Mucosa of descending colon (tissue), 3 donors: ENCODE results near the gene LMX1A. TPM values are rescaled to one million over a fixed set of nuclear protein-coding genes. Genes with fewer than 3 reads are reported as not detected.

ENCODE experiments used
- ATAC-seq: fragments of 200-7000 bp; cut with Tn5 transposase; one replicate; pipeline ENCODE4 v1.9.1; 2020; ENCODE audit warnings: mild to moderate bottlenecking, moderate library complexity
- DNase-seq, 3 donors: peaks; one replicate each; pipeline ENCODE4 v3.0.0-alpha.2; 2020
- H3K36me3 ChIP-seq: fragments of 200-600 bp; one replicate; pipeline ENCODE4 v1.8.0; 2021; ENCODE audit warnings: low read depth, mild to moderate bottlenecking
- H3K4me1 ChIP-seq: fragments of 200-600 bp; one replicate; pipeline ENCODE4 v1.8.0; 2021; ENCODE audit warnings: low read depth, mild to moderate bottlenecking
- H3K4me3 ChIP-seq: fragments of 200-600 bp; one replicate; pipeline ENCODE4 v1.8.0; 2021; ENCODE audit warnings: mild to moderate bottlenecking
- H3K9me3 ChIP-seq: fragments of 200-600 bp; one replicate; pipeline ENCODE4 v1.8.0; 2021; ENCODE audit warnings: mild to moderate bottlenecking
- intact Hi-C, 2 donors: fragments of 100-400 bp; cut with DNase I in 1 of 2; cut with micrococcal nuclease in 1 of 2; formaldehyde crosslinking; loops; one replicate each; pipeline versions ENCODE4 v1.11.0 to v1.11.1; 2022; cut with DNase I, micrococcal nuclease
- total RNA-seq, 3 donors: library from RNA; stranded (reverse); fragmentation: NEBNext Ultra II Directional in 2 of 3; extraction: Animal tissue kit (Norgen Biotek cat#: 25700) in 2 of 3; gene quantifications; one replicate each; pipeline versions ENCODE4 v1.2.1 to v1.2.4, GENCODE V29; 2021 to 2023
- TF ChIP-seq, protein P1 (sequence below): fragments of 200-600 bp; IDR thresholded peaks from one replicate; pipeline ENCODE4 v1.8.0; 2022; ENCODE audit warnings: antibody characterized with exemption, mild to moderate bottlenecking
- donor health status: DM: no; HTN: no; CAD: no; lungs with moderate emphysema.
- donor health status: DM: no; HTN: no; CAD: no.
- donor health status: DM: no; HTN: yes; CAD: no.

The LMX1A gene
- total RNA-seq, 3 donors from 2014 or later: 0.31 to 0.84 (median 0.38) TPM

- Histone ChIP-seq H3K36me3 (no peaks in the 10 kb centered on the region), H3K4me1 (no peaks in the 10 kb centered on the region), H3K9me3 (no peaks in the 10 kb centered on the region), H3K4me3 (no peak overlapping the region)
- intact Hi-C loops: no loop called here
- ATAC-seq: no peak
- DNase-seq: no peak
- TF ChIP-seq, protein P1, sequence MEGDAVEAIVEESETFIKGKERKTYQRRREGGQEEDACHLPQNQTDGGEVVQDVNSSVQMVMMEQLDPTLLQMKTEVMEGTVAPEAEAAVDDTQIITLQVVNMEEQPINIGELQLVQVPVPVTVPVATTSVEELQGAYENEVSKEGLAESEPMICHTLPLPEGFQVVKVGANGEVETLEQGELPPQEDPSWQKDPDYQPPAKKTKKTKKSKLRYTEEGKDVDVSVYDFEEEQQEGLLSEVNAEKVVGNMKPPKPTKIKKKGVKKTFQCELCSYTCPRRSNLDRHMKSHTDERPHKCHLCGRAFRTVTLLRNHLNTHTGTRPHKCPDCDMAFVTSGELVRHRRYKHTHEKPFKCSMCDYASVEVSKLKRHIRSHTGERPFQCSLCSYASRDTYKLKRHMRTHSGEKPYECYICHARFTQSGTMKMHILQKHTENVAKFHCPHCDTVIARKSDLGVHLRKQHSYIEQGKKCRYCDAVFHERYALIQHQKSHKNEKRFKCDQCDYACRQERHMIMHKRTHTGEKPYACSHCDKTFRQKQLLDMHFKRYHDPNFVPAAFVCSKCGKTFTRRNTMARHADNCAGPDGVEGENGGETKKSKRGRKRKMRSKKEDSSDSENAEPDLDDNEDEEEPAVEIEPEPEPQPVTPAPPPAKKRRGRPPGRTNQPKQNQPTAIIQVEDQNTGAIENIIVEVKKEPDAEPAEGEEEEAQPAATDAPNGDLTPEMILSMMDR: no peak
Observed at GRCh38 chr1:165329104-165329503, 27.4 kb downstream of the LMX1A start.

DNA sequence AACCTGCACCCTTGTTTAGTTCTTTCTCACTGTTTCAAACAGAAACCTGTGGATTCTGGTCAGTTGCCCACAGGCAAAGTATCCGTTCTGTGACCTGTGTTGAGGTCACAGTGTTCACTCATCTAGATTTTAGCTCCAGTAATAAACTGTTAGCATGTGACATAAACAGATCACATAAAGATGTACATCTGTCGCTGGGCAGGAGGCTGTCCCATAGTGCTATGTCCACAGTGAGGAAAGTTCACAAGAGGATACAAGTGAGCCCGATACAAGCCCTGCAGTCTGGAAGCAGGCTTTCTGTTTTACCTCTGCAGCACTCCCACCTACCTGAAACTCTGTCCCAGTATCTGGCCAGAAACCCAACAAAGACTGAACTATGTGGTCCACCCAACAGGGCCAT is 28.4 kb downstream of the LMX1A start:
- intact Hi-C loops: no loop called here
- TF ChIP-seq, protein P1: no peak
- no peaks in the 10 kb centered on the region for H3K9me3 ChIP-seq

DNA sequence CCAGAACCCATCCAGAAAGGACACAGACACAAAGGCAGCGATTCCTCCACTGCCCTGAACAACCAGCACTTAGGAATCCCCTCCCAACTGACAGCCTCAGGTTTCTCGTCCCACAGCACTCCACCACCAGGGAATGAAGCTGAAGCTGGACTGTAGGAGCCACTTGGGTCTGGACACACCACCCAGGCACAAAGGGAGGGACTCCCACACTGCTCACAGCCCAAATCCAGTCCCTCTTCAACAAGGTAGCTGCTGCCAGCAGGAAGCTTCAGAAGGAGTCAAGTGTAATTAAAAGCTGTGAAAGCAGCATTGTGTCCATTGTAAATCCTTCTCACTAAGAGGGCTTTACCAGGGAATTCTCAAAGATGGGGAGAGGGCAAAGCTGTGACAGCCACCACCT is 29.0 kb downstream of the LMX1A start:
- DNase-seq (no peak), ATAC-seq (no peak)
- intact Hi-C loops: no loop called here
- H3K4me1 ChIP-seq: no peaks in the 10 kb centered on the region
- H3K9me3 ChIP-seq: no peaks in the 10 kb centered on the region
- no peak overlapping the region for H3K4me3 ChIP-seq
- no peaks in the 10 kb centered on the region for H3K36me3 ChIP-seq
- TF ChIP-seq, protein P1: no peak

More for the DNA sequence above, 28.4 kb downstream of the LMX1A start:
- Histone ChIP-seq H3K4me3 (no peak overlapping the region), H3K36me3 (no peaks in the 10 kb centered on the region), H3K4me1 (no peaks in the 10 kb centered on the region)
- DNase-seq (no peak), ATAC-seq (no peak)

GRCh38 chr1:165325460-165326203 is 30.9 kb downstream of the LMX1A start:
- no peak for ATAC-seq
- no peak for DNase-seq
- intact Hi-C loops: no loop called here

GRCh38 chr1:165324050-165324449 is 32.5 kb downstream of the LMX1A start:
- TF ChIP-seq, protein P1: no peak
- intact Hi-C loops: no loop called here
- DNase-seq: no peak
- no peak overlapping the region for H3K4me3 ChIP-seq
- H3K9me3 ChIP-seq: no peaks in the 10 kb centered on the region
- ATAC-seq: no peak
- H3K4me1 ChIP-seq: no peaks in the 10 kb centered on the region
- no peaks in the 10 kb centered on the region for H3K36me3 ChIP-seq

More at GRCh38 chr1:165325460-165326203, 30.9 kb downstream of the LMX1A start:
- no peak overlapping the region for H3K4me3 ChIP-seq
- no peaks in the 10 kb centered on the region for H3K9me3 ChIP-seq
- H3K4me1 ChIP-seq: no peaks in the 10 kb centered on the region
- H3K36me3 ChIP-seq: no peaks in the 10 kb centered on the region
- TF ChIP-seq, protein P1: no peak
